ENCODE measurements around the gene DNAH11.

DNAH11 gene

GRCh38 chr7:21943436-21943835 is 400.6 kb downstream of the DNAH11 start:
- no peak for DNase-seq

DNA sequence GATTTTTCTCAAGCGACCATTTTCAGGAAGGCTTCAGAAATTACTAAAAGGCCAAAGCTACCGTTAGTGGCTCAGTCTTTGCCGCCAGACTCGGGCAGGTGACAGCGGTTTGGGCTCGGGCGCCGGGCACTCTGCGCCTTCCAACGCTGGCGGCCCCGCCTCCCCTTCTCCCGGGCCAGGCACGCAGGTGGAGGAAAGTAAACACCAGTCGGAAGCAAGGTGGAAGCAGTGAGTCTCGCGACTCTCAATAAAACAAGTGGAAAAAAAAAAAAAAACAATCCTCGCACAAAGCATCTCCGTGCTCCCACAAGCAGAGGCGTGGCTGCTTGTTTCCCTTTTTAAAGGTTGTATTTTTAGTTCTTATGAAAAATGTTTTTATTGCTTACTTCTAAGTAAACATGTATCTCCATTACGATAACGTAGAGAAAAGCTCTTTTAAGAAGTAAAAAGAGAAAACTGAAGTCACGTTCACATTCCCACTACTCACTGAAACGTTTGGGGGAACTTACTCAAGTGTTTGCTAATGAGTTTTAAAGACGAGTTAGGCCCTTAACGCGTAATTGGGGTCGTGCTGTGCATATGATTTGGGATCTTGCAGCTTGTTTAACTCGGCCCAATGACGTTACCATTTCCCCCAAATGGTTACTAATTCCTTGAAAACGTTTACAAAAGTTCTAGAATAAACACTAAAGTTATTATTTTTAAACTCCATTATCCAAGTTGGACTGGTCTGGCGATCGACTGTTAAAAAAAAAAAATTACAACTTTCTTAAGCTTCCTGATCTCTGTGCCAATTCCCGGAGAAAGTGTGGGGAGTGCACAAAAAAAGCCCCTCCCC is 402.0 kb downstream of the DNAH11 start:
- DNase-seq, result peak; percentile 99

DNA sequence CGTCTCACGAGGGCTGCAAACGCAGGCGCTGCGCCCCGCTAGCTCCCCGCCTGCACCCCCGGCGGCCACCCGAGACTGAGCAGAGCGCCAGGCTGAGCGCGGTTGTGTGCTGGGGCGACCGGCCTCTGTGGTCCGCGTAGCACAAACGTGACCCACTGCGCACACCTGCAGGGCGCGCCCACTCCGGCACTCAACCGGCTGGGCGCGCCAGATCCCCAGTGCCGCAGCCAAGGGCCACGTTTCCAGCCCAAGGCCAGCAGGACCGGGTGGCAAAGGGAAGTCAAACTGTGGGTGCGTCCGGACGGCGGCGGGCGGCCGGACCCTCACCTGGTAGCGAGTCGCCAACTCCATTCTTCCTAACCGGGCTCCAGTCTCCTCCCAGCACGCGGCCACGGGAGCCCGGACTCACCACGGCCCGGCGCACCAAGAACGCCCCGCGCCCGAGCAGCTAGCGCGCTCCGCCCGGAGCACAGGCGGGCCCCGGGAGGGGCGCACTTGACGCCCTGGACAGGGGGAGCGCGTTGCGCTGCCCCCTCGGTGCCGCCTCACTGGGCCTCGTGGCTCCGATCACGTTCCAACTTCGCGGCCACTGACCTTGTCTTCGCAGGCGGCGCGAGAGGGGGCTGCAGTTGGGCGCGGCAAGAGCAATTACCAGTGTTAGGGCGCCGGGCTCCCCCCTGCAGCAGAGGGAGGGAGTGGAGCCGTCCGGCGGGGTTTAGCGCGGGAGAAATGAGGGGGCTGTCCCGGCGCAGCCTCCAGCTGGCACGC is 402.8 kb downstream of the DNAH11 start, which contains the start of gene CDCA7L:
Gene CDCA7L, minus strand, starts transcription at position 446 of the 768 bp plus-strand sequence. Its CDS starts 95 bp downstream, at position 351.
- peak; percentile 99 for DNase-seq

GRCh38 chr7:21946222-21946709 is 403.4 kb downstream of the DNAH11 start:
- DNase-seq, result no peak

GRCh38 chr7:21947056-21947455 is 404.2 kb downstream of the DNAH11 start:
- DNase-seq, result peak; percentile 95

DNA sequence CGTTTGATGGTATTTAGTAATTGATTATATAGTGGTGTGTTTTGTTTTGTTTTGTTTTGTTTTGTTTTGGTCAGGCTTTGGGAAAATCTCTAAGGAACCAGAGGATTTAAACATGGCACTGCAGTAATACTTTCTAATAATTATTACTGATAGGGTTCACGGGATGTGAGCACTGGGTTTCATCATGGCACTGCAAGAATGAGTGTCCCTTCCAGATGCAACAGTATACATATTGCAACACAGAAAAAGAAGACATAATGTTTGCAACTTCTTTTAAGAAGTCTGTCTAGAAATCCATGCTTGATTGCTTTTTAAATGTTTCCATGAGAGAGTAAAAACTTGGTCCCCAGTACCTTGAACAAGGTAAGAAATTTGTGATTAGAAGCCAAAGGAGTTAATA is 405.1 kb downstream of the DNAH11 start:
- DNase-seq, result no peak

GRCh38 chr7:21948364-21948763 is 405.5 kb downstream of the DNAH11 start:
- DNase-seq, result peak; percentile 41

GRCh38 chr7:21948887-21949540 is 406.2 kb downstream of the DNAH11 start:
- peak; percentile 81 for DNase-seq

All from DMS53 (cell line).